HepG2 (cell line): Measurements from ENCODE around the gene TEX35. TPM values are rescaled to one million over a fixed set of nuclear protein-coding genes. Genes with fewer than 3 reads are reported as not detected.

Experiments
- ARNTL ChIP-seq: sonication (generic); formaldehyde crosslinking; IDR thresholded peaks from 2 replicates; pipeline ENCODE4 v1.4.0; 2020; ENCODE audit warnings: mild to moderate bottlenecking, missing genetic modification reagents
- DNMT1 ChIP-seq: sonication (generic); formaldehyde crosslinking; IDR thresholded peaks from 2 replicates; pipeline ENCODE4 v1.5.1; 2020; ENCODE audit warnings: mild to moderate bottlenecking, missing genetic modification reagents
- DNMT3B ChIP-seq: conservative IDR thresholded peaks from 2 replicates; pipeline ENCODE4 v1.6.1; 2016; ENCODE audit warnings: missing biosample characterization, control low read depth
- KMT2A ChIP-seq: sonication (generic); formaldehyde crosslinking; IDR thresholded peaks from 2 replicates; pipeline ENCODE4 v1.4.0; 2020; ENCODE audit warnings: missing genetic modification reagents
- MAX ChIP-seq: IDR thresholded peaks from 2 replicates; pipeline ENCODE4 v1.6.1; 2012; ENCODE audit warnings: inconsistent platforms
- MED1 ChIP-seq: sonication (generic); formaldehyde crosslinking; IDR thresholded peaks from 2 replicates; pipeline ENCODE4 v1.4.0; 2020; ENCODE audit warnings: missing genetic modification reagents
- NFE2L1 ChIP-seq: sonication (generic); formaldehyde crosslinking; IDR thresholded peaks from 2 replicates; pipeline ENCODE4 v1.4.0; 2020; ENCODE audit warnings: missing genetic modification reagents, mild to moderate bottlenecking, borderline replicate concordance
- PHF5A ChIP-seq: IDR thresholded peaks from one replicate; pipeline ENCODE4 v1.6.1; 2018; ENCODE audit warnings: low read depth, missing genetic modification reagents; ENCODE audit not compliant: unreplicated experiment
- RBM39 ChIP-seq: fragments of 200-400 bp; formaldehyde crosslinking; IDR thresholded peaks from one replicate; pipeline ENCODE4 v1.6.1; 2018; ENCODE audit warnings: antibody characterized with exemption, mild to moderate bottlenecking, low read depth, low read length; ENCODE audit not compliant: poor library complexity, severe bottlenecking
- SIN3A ChIP-seq: IDR thresholded peaks from 2 replicates; pipeline ENCODE4 v1.6.1; 2011; ENCODE audit warnings: low read depth, mild to moderate bottlenecking, control low read depth, low read length, borderline replicate concordance
- TBP ChIP-seq: sonication (generic); formaldehyde crosslinking; IDR thresholded peaks from 2 replicates; pipeline ENCODE4 v1.5.0; 2020; ENCODE audit warnings: missing genetic modification reagents
- TEAD3 ChIP-seq: optimal IDR thresholded peaks from 2 replicates; pipeline ENCODE3; 2016; ENCODE audit warnings: borderline replicate concordance
- TSC22D2 ChIP-seq: sonication (generic); formaldehyde crosslinking; IDR thresholded peaks from 2 replicates; pipeline ENCODE4 v1.5.1; 2020; ENCODE audit warnings: missing genetic modification reagents, mild to moderate bottlenecking, borderline replicate concordance
- ZFYVE20 ChIP-seq: sonication (generic); formaldehyde crosslinking; IDR thresholded peaks from 2 replicates; pipeline ENCODE4 v1.8.0; 2023; ENCODE audit warnings: low read depth, mild to moderate bottlenecking, moderate library complexity, missing genetic modification reagents, borderline replicate concordance
- ZNF124 ChIP-seq: sonication (generic); formaldehyde crosslinking; IDR thresholded peaks from 2 replicates; pipeline ENCODE4 v1.4.0; 2020; ENCODE audit warnings: missing genetic modification reagents
- ZNF333 ChIP-seq: sonication (generic); formaldehyde crosslinking; IDR thresholded peaks from 2 replicates; pipeline ENCODE4 v1.4.0; 2020; ENCODE audit warnings: mild to moderate bottlenecking, missing genetic modification reagents, borderline replicate concordance
- ZNF431 ChIP-seq: sonication (generic); formaldehyde crosslinking; IDR thresholded peaks from 2 replicates; pipeline ENCODE4 v1.9.0; 2022; ENCODE audit warnings: missing genetic modification reagents, low read depth, mild to moderate bottlenecking, borderline replicate concordance
- ZNF496 ChIP-seq: sonication (generic); formaldehyde crosslinking; IDR thresholded peaks from 2 replicates; pipeline ENCODE4 v1.8.1; 2023; ENCODE audit warnings: mild to moderate bottlenecking, moderate library complexity, missing genetic modification reagents; ENCODE audit not compliant: insufficient replicate concordance
- ZNF558 ChIP-seq: sonication (generic); formaldehyde crosslinking; IDR thresholded peaks from 2 replicates; pipeline ENCODE4 v1.9.0; 2022; ENCODE audit warnings: mild to moderate bottlenecking, missing genetic modification reagents, borderline replicate concordance
- ZNF567 ChIP-seq: sonication (generic); formaldehyde crosslinking; IDR thresholded peaks from 2 replicates; pipeline ENCODE4 v1.8.1; 2023; ENCODE audit warnings: mild to moderate bottlenecking, missing genetic modification reagents, borderline replicate concordance
- ZNF75D ChIP-seq: sonication (generic); formaldehyde crosslinking; IDR thresholded peaks from 2 replicates; pipeline ENCODE4 v1.8.1; 2023; ENCODE audit warnings: missing genetic modification reagents, mild to moderate bottlenecking, borderline replicate concordance
- ZNF788 ChIP-seq: sonication (generic); formaldehyde crosslinking; IDR thresholded peaks from 2 replicates; pipeline ENCODE4 v1.5.0; 2020; ENCODE audit warnings: mild to moderate bottlenecking, missing genetic modification reagents, borderline replicate concordance
- ZNF839 ChIP-seq: sonication (generic); formaldehyde crosslinking; IDR thresholded peaks from 2 replicates; pipeline ENCODE4 v1.4.0; 2020; ENCODE audit warnings: missing genetic modification reagents, mild to moderate bottlenecking, borderline replicate concordance
- polyA plus RNA-seq, 8 experiments: library from polyadenylated mRNA; depleted of rRNA in 3 of 8; stranded (reverse) in 7 of 8; unstranded in 1 of 8; fragments of >200 nt; fragmentation: Illumina TruSeq in 4 of 8; extraction: Trizol in 4 of 8; gene quantifications; 2 replicates each; pipeline versions ENCODE4 v1.2.1 to v1.2.3, GENCODE V29; 2011 to 2016; ENCODE audit warnings: low read depth in 4 of 8, missing spikeins in 1 of 8, mixed read lengths in 1 of 8; ENCODE audit not compliant: insufficient read depth in 1 of 8
- total RNA-seq, 5 experiments: library from RNA; depleted of rRNA; stranded (reverse); fragments of >200 nt; fragmentation: Illumina TruSeq; extraction: Trizol; gene quantifications; 2 replicates each; pipeline ENCODE4 v1.2.3, GENCODE V29; 2016; ENCODE audit warnings: low read depth in 1 of 5

The TEX35 gene
- total and polyA plus RNA-seq, 2 of the 13 experiments (the other 11 are each of a cell fraction or from before 2014, with no cell fraction given): not detected

GRCh38 chr1:178541829-178542553 is 29.1 kb downstream of the TEX35 start (continued):
- TF ChIP-seq TSC22D2 (CRISPR knock-in tag) (no peak), ZNF124 (CRISPR knock-in tag) (peak; percentile 62; the same call in 1 of the 2 replicates), ZNF558 (CRISPR knock-in tag) (no peak), RBM39 (peak; percentile 23), ZNF75D (CRISPR knock-in tag) (no peak), ZNF431 (CRISPR knock-in tag) (peak; percentile 47; the same call in 1 of the 2 replicates), DNMT1 (CRISPR knock-in tag) (no peak), ZFYVE20 (CRISPR knock-in tag) (no peak), ARNTL (CRISPR knock-in tag) (peak; percentile 38; the same call in 1 of the 2 replicates), ZNF333 (0 out of 2 replicates have a peak, but pooled peaks have one; percentile 59), ZNF839 (CRISPR knock-in tag) (no peak), TEAD3 (CRISPR knock-in tag) (peak; percentile 79), ZNF567 (CRISPR knock-in tag) (no peak), KMT2A (CRISPR knock-in tag) (peak; percentile 42; the same call in 1 of the 2 replicates), MED1 (peak; percentile 85), SIN3A (no peak), ZNF788 (CRISPR knock-in tag) (peak; percentile 80; the same call in 1 of the 2 replicates), MAX (no peak; the same call in 1 of the 2 replicates), ZNF496 (CRISPR knock-in tag) (no peak), NFE2L1 (no peak), TBP (CRISPR knock-in tag) (no peak), DNMT3B (CRISPR knock-in tag) (no peak), PHF5A (no peak)
